SH-SY5Y (cell line): ENCODE measurements around the gene SYNDIG1.

Source experiments
- GATA2 ChIP-seq: IDR thresholded peaks from 2 replicates; pipeline ENCODE4 v1.6.1; 2011; ENCODE audit warnings: mild to moderate bottlenecking, low read depth, low read length
- GATA3 ChIP-seq: IDR thresholded peaks from 2 replicates; pipeline ENCODE4 v1.6.1; 2011; ENCODE audit warnings: low read depth, mild to moderate bottlenecking, low read length, moderate library complexity

GRCh38 chr20:24579475-24579874, 110.0 kb downstream of the SYNDIG1 start:
- TF ChIP-seq GATA3 (no peak), GATA2 (no peak)
